HG02970 (cell line): ENCODE results near the gene PIP5K1B.
"Not testable (repeated sequence)": the region's sequence is repeated elsewhere in the genome, so short reads cannot be mapped to it uniquely, and the experiment has no call there.

Source experiments
- ATAC-seq: cut with Tn5 transposase; IDR thresholded peaks from one replicate; pipeline ENCODE4 v1.9.1; 2021; ENCODE audit warnings: mild to moderate bottlenecking, moderate library complexity, moderate number of reproducible peaks; ENCODE audit not compliant: unreplicated experiment, low FRiP score

The PIP5K1B gene

GRCh38 chr9:68704814-68705530, at the start of gene PIP5K1B:
Gene PIP5K1B (plus strand): TSS chr9:68705240. CDS start chr9:68822615, 117,375 bp downstream.
- peak; percentile 70 for ATAC-seq

GRCh38 chr9:68664036-68664435, 41.0 kb upstream of the PIP5K1B start:
- ATAC-seq = no peak

- no peak for ATAC-seq
Observed at GRCh38 chr9:68668127-68668526, 36.9 kb upstream of the PIP5K1B start.

- no peak for ATAC-seq
Observed at GRCh38 chr9:68669218-68669617, 35.8 kb upstream of the PIP5K1B start.

- ATAC-seq = no peak
Observed at GRCh38 chr9:68672215-68672614, 32.8 kb upstream of the PIP5K1B start.

- ATAC-seq = no peak
Observed at GRCh38 chr9:68672625-68673024, 32.4 kb upstream of the PIP5K1B start.

- ATAC-seq = no peak
Observed at GRCh38 chr9:68678430-68678829, 26.6 kb upstream of the PIP5K1B start.

GRCh38 chr9:68683433-68683832, 21.6 kb upstream of the PIP5K1B start:
- no peak for ATAC-seq

- ATAC-seq = no peak
Observed at GRCh38 chr9:68685213-68685612, 19.8 kb upstream of the PIP5K1B start.

GRCh38 chr9:68685770-68686169, 19.3 kb upstream of the PIP5K1B start:
- ATAC-seq = no peak

GRCh38 chr9:68690088-68690487, 15.0 kb upstream of the PIP5K1B start:
- ATAC-seq = no peak

- ATAC-seq = no peak
Observed at GRCh38 chr9:68692519-68692918, 12.5 kb upstream of the PIP5K1B start.

- ATAC-seq = no peak
Observed at GRCh38 chr9:68694125-68694524, 10.9 kb upstream of the PIP5K1B start.

GRCh38 chr9:68697851-68698250, 7.2 kb upstream of the PIP5K1B start:
- ATAC-seq = no peak

- ATAC-seq = no peak
Observed at GRCh38 chr9:68698943-68699509, 6.0 kb upstream of the PIP5K1B start.

GRCh38 chr9:68699625-68700024, 5.4 kb upstream of the PIP5K1B start:
- ATAC-seq = not testable (repeated sequence)

GRCh38 chr9:68702493-68702892, 2.5 kb upstream of the PIP5K1B start:
- no peak for ATAC-seq

- no peak for ATAC-seq
Observed at GRCh38 chr9:68703672-68704071, 1.4 kb upstream of the PIP5K1B start.

- ATAC-seq = no peak
Observed at GRCh38 chr9:68704498-68704813, 584 bp upstream of the PIP5K1B start.

GRCh38 chr9:68705531-68706362, 707 bp downstream of the PIP5K1B start:
- ATAC-seq = no peak

GRCh38 chr9:68706363-68707201, 1.5 kb downstream of the PIP5K1B start:
- no peak for ATAC-seq
